ENCODE results near the gene RNASEH2B.

DNA sequence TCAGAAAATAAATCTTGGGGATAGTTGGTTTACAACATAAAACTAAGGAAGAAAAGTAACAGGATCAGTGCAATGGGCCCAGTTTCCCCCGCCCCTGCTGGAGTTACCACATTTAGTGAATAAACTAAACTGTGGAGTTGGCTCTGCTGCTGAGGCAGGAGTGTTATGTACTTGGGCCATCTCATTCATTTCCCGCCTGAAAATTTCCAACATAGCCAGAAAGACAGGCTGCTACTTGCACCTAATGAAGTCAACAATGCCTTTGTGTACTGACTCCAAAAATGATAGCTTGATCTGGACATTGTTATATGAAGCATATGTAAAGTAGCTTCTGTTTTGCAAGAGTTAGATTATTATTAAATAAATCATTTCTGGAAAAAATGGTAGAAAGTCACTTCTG lies 7.9 kb upstream of the RNASEH2B start:
- TF ChIP-seq, protein P1, sequence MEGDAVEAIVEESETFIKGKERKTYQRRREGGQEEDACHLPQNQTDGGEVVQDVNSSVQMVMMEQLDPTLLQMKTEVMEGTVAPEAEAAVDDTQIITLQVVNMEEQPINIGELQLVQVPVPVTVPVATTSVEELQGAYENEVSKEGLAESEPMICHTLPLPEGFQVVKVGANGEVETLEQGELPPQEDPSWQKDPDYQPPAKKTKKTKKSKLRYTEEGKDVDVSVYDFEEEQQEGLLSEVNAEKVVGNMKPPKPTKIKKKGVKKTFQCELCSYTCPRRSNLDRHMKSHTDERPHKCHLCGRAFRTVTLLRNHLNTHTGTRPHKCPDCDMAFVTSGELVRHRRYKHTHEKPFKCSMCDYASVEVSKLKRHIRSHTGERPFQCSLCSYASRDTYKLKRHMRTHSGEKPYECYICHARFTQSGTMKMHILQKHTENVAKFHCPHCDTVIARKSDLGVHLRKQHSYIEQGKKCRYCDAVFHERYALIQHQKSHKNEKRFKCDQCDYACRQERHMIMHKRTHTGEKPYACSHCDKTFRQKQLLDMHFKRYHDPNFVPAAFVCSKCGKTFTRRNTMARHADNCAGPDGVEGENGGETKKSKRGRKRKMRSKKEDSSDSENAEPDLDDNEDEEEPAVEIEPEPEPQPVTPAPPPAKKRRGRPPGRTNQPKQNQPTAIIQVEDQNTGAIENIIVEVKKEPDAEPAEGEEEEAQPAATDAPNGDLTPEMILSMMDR (IDR thresholded peaks at IDR 0.05), result no peak
- TF ChIP-seq EP300 (IDR thresholded peaks at IDR 0.05; ENCODE audit: low read depth), result no peak
